ENCODE measurements around the gene GPATCH8. TPM values are rescaled to one million over a fixed set of nuclear protein-coding genes. Genes with fewer than 3 reads are reported as not detected.
"Not testable (repeated sequence)": the region's sequence is repeated elsewhere in the genome, so short reads cannot be mapped to it uniquely, and the experiment has no call there.

The GPATCH8 gene
- total and polyA plus RNA-seq, 2 donors (not counting 1 experiment from before 2014, with no cell fraction given) = 13.7 to 19.3 TPM

GRCh38 chr17:44372036-44372435 is 131.2 kb downstream of the GPATCH8 start:
- H3K9ac ChIP-seq (ENCODE audit: insufficient read depth, low read length) = no peak overlapping the region
- no peak overlapping the region for H3K4me2 ChIP-seq (ENCODE audit: extremely low read depth, insufficient read depth, low read length)
- no peaks in the 10 kb centered on the region for H3K9me3 ChIP-seq (ENCODE audit: control insufficient read depth, insufficient read depth, low read depth, low read length)
- DNase-seq (ENCODE audit: low read depth in 2 of 2) = no peak
- H4K20me1 ChIP-seq (ENCODE audit: control insufficient read depth, extremely low read depth, insufficient read depth, low read length) = no peaks in the 10 kb centered on the region
- peaks cover 6% of the 10 kb centered on the region for H3K27me3 ChIP-seq (ENCODE audit: control insufficient read depth, insufficient read depth, low read length)
- no peaks in the 10 kb centered on the region for H3K36me3 ChIP-seq (ENCODE audit: control insufficient read depth, insufficient read depth, low read length)
- H2AFZ ChIP-seq (ENCODE audit: low read length) = no peak overlapping the region
- TF ChIP-seq EZH2 (IDR thresholded peaks at IDR 0.05; ENCODE audit: low read length, missing control alignments) = no peak
- TF ChIP-seq CTCF (conservative IDR thresholded peaks at IDR 0.05 in 1 of 2, IDR thresholded peaks at IDR 0.05 in 1 of 2; ENCODE audit: low read depth in 1 of 2, low read length in 2 of 2) = no peak
- no peaks in the 10 kb centered on the region for H3K4me1 ChIP-seq (ENCODE audit: control insufficient read depth, extremely low read depth, insufficient read depth, low read length)
- no peaks in the 10 kb centered on the region for H3K79me2 ChIP-seq (ENCODE audit: control insufficient read depth, insufficient read depth, low read length)
- no peak overlapping the region for H3K4me3 ChIP-seq (replicated peaks in 1 of 4; ENCODE audit: control extremely low read depth in 1 of 4, insufficient read depth in 1 of 4, low read depth in 3 of 4, low read length in 4 of 4)
- no peak overlapping the region for H3K27ac ChIP-seq (ENCODE audit: insufficient read depth, low read length)

GRCh38 chr17:44369414-44370023 is 133.7 kb downstream of the GPATCH8 start:
- peaks cover 20% of the 10 kb centered on the region for H3K27me3 ChIP-seq (ENCODE audit: control insufficient read depth, insufficient read depth, low read length)
- H3K36me3 ChIP-seq (ENCODE audit: control insufficient read depth, insufficient read depth, low read length); H3K79me2 ChIP-seq (ENCODE audit: control insufficient read depth, insufficient read depth, low read length); H4K20me1 ChIP-seq (ENCODE audit: control insufficient read depth, extremely low read depth, insufficient read depth, low read length); DNase-seq (ENCODE audit: low read depth in 2 of 2); H3K9ac ChIP-seq (ENCODE audit: insufficient read depth, low read length); H3K27ac ChIP-seq (ENCODE audit: insufficient read depth, low read length); H3K4me1 ChIP-seq (ENCODE audit: control insufficient read depth, extremely low read depth, insufficient read depth, low read length); H2AFZ ChIP-seq (ENCODE audit: low read length); H3K4me2 ChIP-seq (ENCODE audit: extremely low read depth, insufficient read depth, low read length); H3K9me3 ChIP-seq (ENCODE audit: control insufficient read depth, insufficient read depth, low read depth, low read length); H3K4me3 ChIP-seq (replicated peaks in 1 of 4; ENCODE audit: control extremely low read depth in 1 of 4, insufficient read depth in 1 of 4, low read depth in 3 of 4, low read length in 4 of 4): not testable (repeated sequence)

- not testable (repeated sequence) for H3K4me3 ChIP-seq (replicated peaks in 1 of 4; ENCODE audit: control extremely low read depth in 1 of 4, insufficient read depth in 1 of 4, low read depth in 3 of 4, low read length in 4 of 4); H3K27ac ChIP-seq (ENCODE audit: insufficient read depth, low read length); H3K79me2 ChIP-seq (ENCODE audit: control insufficient read depth, insufficient read depth, low read length); H4K20me1 ChIP-seq (ENCODE audit: control insufficient read depth, extremely low read depth, insufficient read depth, low read length); H3K4me1 ChIP-seq (ENCODE audit: control insufficient read depth, extremely low read depth, insufficient read depth, low read length); DNase-seq (ENCODE audit: low read depth in 2 of 2); H3K9me3 ChIP-seq (ENCODE audit: control insufficient read depth, insufficient read depth, low read depth, low read length); H2AFZ ChIP-seq (ENCODE audit: low read length); H3K9ac ChIP-seq (ENCODE audit: insufficient read depth, low read length); H3K4me2 ChIP-seq (ENCODE audit: extremely low read depth, insufficient read depth, low read length); H3K36me3 ChIP-seq (ENCODE audit: control insufficient read depth, insufficient read depth, low read length)
- peaks cover 20% of the 10 kb centered on the region for H3K27me3 ChIP-seq (ENCODE audit: control insufficient read depth, insufficient read depth, low read length)
These were observed 134.6 kb downstream of the GPATCH8 start for GRCh38 chr17:44368391-44369243.

Measured in fibroblast of lung (primary cell).